ENCODE results near the gene F12. TPM values are rescaled to one million over a fixed set of nuclear protein-coding genes. Genes with fewer than 3 reads are reported as not detected.

The F12 gene
- total RNA-seq, 5 donors from 2014 or later (not counting 1 experiment from before 2014, with no cell fraction given), result 0.28 to 0.98 (median 0.42) TPM; not detected in 1

DNA sequence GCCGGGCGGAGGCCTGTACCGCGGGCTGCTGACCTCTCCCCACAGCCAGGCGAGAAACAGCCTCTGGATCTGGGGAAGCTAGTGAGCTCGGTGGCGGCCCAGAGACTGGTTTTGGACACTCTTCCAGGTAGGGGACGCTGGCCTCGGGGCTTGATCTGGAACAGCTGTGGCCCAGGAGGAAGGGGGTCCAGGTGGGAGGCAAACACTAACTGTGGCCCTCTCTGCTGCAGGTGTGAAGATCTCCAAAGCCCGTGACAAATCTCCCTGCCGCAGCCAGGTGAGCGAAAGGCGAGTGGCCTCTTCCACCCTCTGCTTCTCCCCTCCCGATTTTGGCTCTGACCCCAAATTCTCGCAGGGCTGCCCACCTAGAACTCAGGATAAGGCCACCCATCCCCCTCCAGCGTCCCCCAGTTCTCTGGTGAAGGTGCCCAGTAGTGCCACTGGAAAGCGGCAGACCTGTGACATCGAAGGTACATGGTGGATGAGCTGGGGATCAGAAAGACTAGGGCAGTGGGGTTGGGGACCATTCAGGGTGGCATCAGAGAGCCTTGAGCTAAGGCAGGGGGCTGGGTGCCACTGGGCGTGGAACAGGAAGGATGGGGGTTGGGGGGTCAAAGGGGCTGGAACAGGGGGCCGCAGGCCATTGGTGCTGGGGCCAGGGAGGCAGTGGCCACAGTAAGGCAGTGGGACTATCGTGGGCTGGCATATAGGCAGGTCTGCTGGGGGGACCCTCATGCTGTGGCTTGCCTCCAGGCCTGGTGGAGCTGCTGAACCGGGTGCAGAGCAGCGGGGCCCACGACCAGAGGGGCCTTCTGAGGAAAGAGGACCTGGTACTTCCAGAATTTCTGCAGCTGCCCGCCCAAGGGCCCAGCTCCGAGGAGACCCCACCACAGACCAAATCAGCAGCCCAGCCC, 38.0 kb downstream of the F12 start:
- peaks cover 22% of the 10 kb centered on the region for H3K36me3 Mint-ChIP-seq
- Histone ChIP-seq H3K4me3 (ENCODE audit: control insufficient read depth in 1 of 2, extremely low read depth in 1 of 2, low read length in 1 of 2) (peak overlapping the region; percentile 50 to 60), H3K36me3 (ENCODE audit: control insufficient read depth in 2 of 2, extremely low read depth in 1 of 2, insufficient read depth in 1 of 2, low read length in 1 of 2) (peaks cover 18 to 67% of the 10 kb centered on the region in 2 donors), H3K4me1 (ENCODE audit: control insufficient read depth in 1 of 2, extremely low read depth in 1 of 2, insufficient read depth in 2 of 2, low read length in 2 of 2) (peaks cover 33 to 87% of the 10 kb centered on the region in 2 experiments), H3K27ac (ENCODE audit: low read length) (peak overlapping the region; percentile 63), H3K27me3 (replicated peaks in 1 of 2; ENCODE audit: control insufficient read depth in 2 of 2, extremely low read depth in 1 of 2, insufficient read depth in 2 of 2, low read length in 1 of 2) (no peaks in the 10 kb centered on the region), H3K9me3 (no peaks in the 10 kb centered on the region)
- DNase-seq (no peak), ATAC-seq (replicated peaks in 1 of 4) (no peak)
- peak overlapping the region; percentile 88 to 96 for H3K27ac Mint-ChIP-seq
- POLR2A ChIA-PET, result no interaction called here
- H3K4me1 Mint-ChIP-seq, result peaks cover 62 to 72% (median 66%) of the 10 kb centered on the region in 3 donors
- peak overlapping the region; percentile 28 to 74 (median 59) for H3K4me3 Mint-ChIP-seq
- CTCF ChIA-PET, result interaction anchor here (0.7 to 2.5 kb wide), 7 partner anchors 11 to 62 kb away, joined by 3 to 23 read pairs (median 3); no protein-coding TSS in a partner anchor
- WGBS (ENCODE audit: insufficient coverage), result 65% methylated on average over 16 of the region's 26 CpGs
- H3K27me3 Mint-ChIP-seq, result no peaks in the 10 kb centered on the region
- no peaks in the 10 kb centered on the region for H3K9me3 Mint-ChIP-seq

DNA sequence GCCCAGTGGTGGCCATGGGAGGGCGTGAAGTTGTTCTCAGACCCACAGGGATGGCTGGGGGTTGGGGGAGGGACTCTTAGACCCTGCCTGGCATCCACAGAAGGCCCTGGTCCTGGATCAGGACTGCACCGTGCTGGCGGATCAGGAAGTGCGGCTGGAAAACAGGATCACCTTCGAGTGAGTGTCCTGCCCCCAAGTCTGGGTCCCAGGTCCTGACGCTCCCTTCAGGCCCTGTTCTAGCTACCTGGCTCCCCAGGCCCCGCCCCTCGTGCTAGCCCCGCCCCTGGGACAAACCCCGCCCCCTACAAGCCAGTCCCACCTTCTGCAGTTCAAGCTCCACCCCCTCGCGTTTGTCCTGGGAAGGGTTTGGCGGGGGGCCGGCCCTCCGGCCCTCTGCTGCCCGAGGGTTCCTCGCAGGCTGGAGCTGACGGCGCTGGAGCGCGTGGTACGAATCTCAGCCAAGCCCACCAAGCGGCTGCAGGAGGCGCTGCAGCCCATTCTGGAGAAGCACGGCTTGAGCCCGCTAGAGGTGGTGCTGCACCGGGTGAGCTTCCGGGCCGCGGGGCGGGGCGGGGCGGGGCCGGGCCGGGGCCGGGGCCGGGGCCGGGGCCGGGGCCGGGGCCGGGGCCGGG, 38.8 kb downstream of the F12 start:
- WGBS (ENCODE audit: insufficient coverage), result 50% methylated on average over 21 of the region's 42 CpGs
- ATAC-seq (replicated peaks in 1 of 4) (peak; percentile 14 to 84 (median 76)), DNase-seq (peak in 26 of 35 experiments; percentile 32 to 78 (median 58))
- no peaks in the 10 kb centered on the region for H3K9me3 ChIP-seq
- H3K4me1 ChIP-seq (ENCODE audit: control insufficient read depth in 1 of 2, extremely low read depth in 1 of 2, insufficient read depth in 2 of 2, low read length in 2 of 2), result peaks cover 33 to 89% of the 10 kb centered on the region in 2 experiments
- Mint-ChIP-seq H3K9me3 (no peaks in the 10 kb centered on the region), H3K27ac (peak overlapping the region; percentile 89 to 90), H3K27me3 (no peaks in the 10 kb centered on the region), H3K4me3 (peak overlapping the region in 2 of 3 donors; percentile 49 to 74), H3K36me3 (peaks cover 22% of the 10 kb centered on the region), H3K4me1 (peaks cover 62 to 73% (median 67%) of the 10 kb centered on the region in 3 donors)
- H3K27me3 ChIP-seq (replicated peaks in 1 of 2; ENCODE audit: control insufficient read depth in 2 of 2, extremely low read depth in 1 of 2, insufficient read depth in 2 of 2, low read length in 1 of 2), result no peaks in the 10 kb centered on the region
- peaks cover 21 to 75% of the 10 kb centered on the region in 2 donors for H3K36me3 ChIP-seq (ENCODE audit: control insufficient read depth in 2 of 2, extremely low read depth in 1 of 2, insufficient read depth in 1 of 2, low read length in 1 of 2)
- H3K4me3 ChIP-seq (ENCODE audit: control insufficient read depth in 1 of 2, extremely low read depth in 1 of 2, low read length in 1 of 2), result peak overlapping the region in 1 of 2 donors; percentile 50
- peak overlapping the region; percentile 63 for H3K27ac ChIP-seq (ENCODE audit: low read length)
- POLR2A ChIA-PET, result interaction anchor here in 1 of 2 donors (0.6 kb wide), 1 partner anchor 15 kb away, joined by 3 read pairs; no protein-coding TSS in a partner anchor
- CTCF ChIA-PET, result interaction anchor here in 1 of 2 donors (0.5 to 1.5 kb wide), 4 partner anchors 8 to 156 kb away, joined by 3 to 6 read pairs (median 5); partner anchors contain the start of gene LMAN2

- DNase-seq (no peak), ATAC-seq (replicated peaks in 1 of 4) (no peak)
- Histone ChIP-seq H3K9me3 (no peaks in the 10 kb centered on the region), H3K36me3 (ENCODE audit: control insufficient read depth in 2 of 2, extremely low read depth in 1 of 2, insufficient read depth in 1 of 2, low read length in 1 of 2) (peaks cover 23 to 82% of the 10 kb centered on the region in 2 donors), H3K27me3 (replicated peaks in 1 of 2; ENCODE audit: control insufficient read depth in 2 of 2, extremely low read depth in 1 of 2, insufficient read depth in 2 of 2, low read length in 1 of 2) (no peaks in the 10 kb centered on the region), H3K27ac (ENCODE audit: low read length) (peak overlapping the region; percentile 3), H3K4me1 (ENCODE audit: control insufficient read depth in 1 of 2, extremely low read depth in 1 of 2, insufficient read depth in 2 of 2, low read length in 2 of 2) (peaks cover 33 to 89% of the 10 kb centered on the region in 2 experiments), H3K4me3 (ENCODE audit: control insufficient read depth in 1 of 2, extremely low read depth in 1 of 2, low read length in 1 of 2) (no peak overlapping the region)
- no peaks in the 10 kb centered on the region for H3K9me3 Mint-ChIP-seq
- H3K4me1 Mint-ChIP-seq, result peaks cover 55 to 73% (median 68%) of the 10 kb centered on the region in 3 donors
- peak overlapping the region; percentile 89 to 90 for H3K27ac Mint-ChIP-seq
- H3K4me3 Mint-ChIP-seq, result peak overlapping the region in 2 of 3 donors; percentile 39 to 74
- H3K27me3 Mint-ChIP-seq, result no peaks in the 10 kb centered on the region
- CTCF ChIA-PET, result interaction anchor here (0.5 to 1.5 kb wide), 14 partner anchors 9 to 223 kb away, joined by 3 to 8 read pairs (median 4); partner anchors contain the start of genes LMAN2 (in 2 of the 2) and GRK6 (in 1 of the 2)
- POLR2A ChIA-PET, result interaction anchor here in 1 of 2 donors (0.6 kb wide), 1 partner anchor 14 kb away, joined by 3 read pairs; no protein-coding TSS in a partner anchor
- WGBS (ENCODE audit: insufficient coverage), result 87% methylated on average over 9 of the region's 11 CpGs
- peaks cover 22% of the 10 kb centered on the region for H3K36me3 Mint-ChIP-seq
Observed at GRCh38 chr5:177369645-177370440, 39.5 kb downstream of the F12 start.

- ChIA-PET POLR2A (no interaction called here), CTCF (interaction anchor here (0.6 to 1.5 kb wide), 16 partner anchors 8 to 803 kb away, joined by 3 to 8 read pairs (median 4); partner anchors contain the start of genes GRK6 (in 1 of the 2) and LMAN2 (in 1 of the 2))
- no peaks in the 10 kb centered on the region for H3K27me3 Mint-ChIP-seq
- peak overlapping the region in 1 of 3 donors; percentile 69 for H3K4me3 Mint-ChIP-seq
- H3K9me3 Mint-ChIP-seq, result no peaks in the 10 kb centered on the region
- ATAC-seq (replicated peaks in 1 of 4) (no peak), DNase-seq (peak in 3 of 35 experiments; percentile 13 to 57 (median 26))
- Histone ChIP-seq H3K36me3 (ENCODE audit: control insufficient read depth in 2 of 2, extremely low read depth in 1 of 2, insufficient read depth in 1 of 2, low read length in 1 of 2) (peaks cover 23 to 83% of the 10 kb centered on the region in 2 donors), H3K9me3 (no peaks in the 10 kb centered on the region), H3K27ac (ENCODE audit: low read length) (no peak overlapping the region), H3K4me1 (ENCODE audit: control insufficient read depth in 1 of 2, extremely low read depth in 1 of 2, insufficient read depth in 2 of 2, low read length in 2 of 2) (peaks cover 34 to 89% of the 10 kb centered on the region in 2 experiments), H3K27me3 (replicated peaks in 1 of 2; ENCODE audit: control insufficient read depth in 2 of 2, extremely low read depth in 1 of 2, insufficient read depth in 2 of 2, low read length in 1 of 2) (no peaks in the 10 kb centered on the region), H3K4me3 (ENCODE audit: control insufficient read depth in 1 of 2, extremely low read depth in 1 of 2, low read length in 1 of 2) (no peak overlapping the region)
- 70% methylated on average over 4 of the region's 5 CpGs for WGBS (ENCODE audit: insufficient coverage)
- H3K4me1 Mint-ChIP-seq, result peaks cover 47 to 74% (median 69%) of the 10 kb centered on the region in 3 donors
- H3K27ac Mint-ChIP-seq, result peak overlapping the region; percentile 89 to 90
- peaks cover 22% of the 10 kb centered on the region for H3K36me3 Mint-ChIP-seq
Observed at GRCh38 chr5:177368869-177369644, 40.3 kb downstream of the F12 start.

GRCh38 chr5:177367981-177368868, 41.1 kb downstream of the F12 start:
- Mint-ChIP-seq H3K9me3 (no peaks in the 10 kb centered on the region), H3K27me3 (no peaks in the 10 kb centered on the region), H3K27ac (peak overlapping the region; percentile 89 to 90), H3K4me1 (peaks cover 39 to 74% (median 66%) of the 10 kb centered on the region in 3 donors), H3K36me3 (peaks cover 19% of the 10 kb centered on the region), H3K4me3 (no peak overlapping the region)
- CTCF ChIA-PET, result interaction anchor here (0.5 to 1.5 kb wide), 17 partner anchors 8 to 804 kb away, joined by 3 to 8 read pairs (median 3); partner anchors contain the start of genes GRK6 (in 1 of the 2) and LMAN2 (in 1 of the 2)
- Histone ChIP-seq H3K36me3 (ENCODE audit: control insufficient read depth in 2 of 2, extremely low read depth in 1 of 2, insufficient read depth in 1 of 2, low read length in 1 of 2) (peaks cover 23 to 80% of the 10 kb centered on the region in 2 donors), H3K27me3 (replicated peaks in 1 of 2; ENCODE audit: control insufficient read depth in 2 of 2, extremely low read depth in 1 of 2, insufficient read depth in 2 of 2, low read length in 1 of 2) (no peaks in the 10 kb centered on the region), H3K9me3 (no peaks in the 10 kb centered on the region), H3K4me3 (ENCODE audit: control insufficient read depth in 1 of 2, extremely low read depth in 1 of 2, low read length in 1 of 2) (no peak overlapping the region), H3K27ac (ENCODE audit: low read length) (peak overlapping the region; percentile 14), H3K4me1 (ENCODE audit: control insufficient read depth in 1 of 2, extremely low read depth in 1 of 2, insufficient read depth in 2 of 2, low read length in 2 of 2) (peaks cover 34 to 89% of the 10 kb centered on the region in 2 experiments)
- 93% methylated on average over 27 of the region's 29 CpGs for WGBS (ENCODE audit: insufficient coverage)
- DNase-seq (no peak), ATAC-seq (replicated peaks in 1 of 4) (no peak)
- POLR2A ChIA-PET, result no interaction called here
